Measurements from ENCODE around the gene HOXC10. TPM values are rescaled to one million over a fixed set of nuclear protein-coding genes. Genes with fewer than 3 reads are reported as not detected.

Gene HOXC10
- total and polyA plus RNA-seq, 4 donors = 0.18 TPM; not detected in 3

DNA sequence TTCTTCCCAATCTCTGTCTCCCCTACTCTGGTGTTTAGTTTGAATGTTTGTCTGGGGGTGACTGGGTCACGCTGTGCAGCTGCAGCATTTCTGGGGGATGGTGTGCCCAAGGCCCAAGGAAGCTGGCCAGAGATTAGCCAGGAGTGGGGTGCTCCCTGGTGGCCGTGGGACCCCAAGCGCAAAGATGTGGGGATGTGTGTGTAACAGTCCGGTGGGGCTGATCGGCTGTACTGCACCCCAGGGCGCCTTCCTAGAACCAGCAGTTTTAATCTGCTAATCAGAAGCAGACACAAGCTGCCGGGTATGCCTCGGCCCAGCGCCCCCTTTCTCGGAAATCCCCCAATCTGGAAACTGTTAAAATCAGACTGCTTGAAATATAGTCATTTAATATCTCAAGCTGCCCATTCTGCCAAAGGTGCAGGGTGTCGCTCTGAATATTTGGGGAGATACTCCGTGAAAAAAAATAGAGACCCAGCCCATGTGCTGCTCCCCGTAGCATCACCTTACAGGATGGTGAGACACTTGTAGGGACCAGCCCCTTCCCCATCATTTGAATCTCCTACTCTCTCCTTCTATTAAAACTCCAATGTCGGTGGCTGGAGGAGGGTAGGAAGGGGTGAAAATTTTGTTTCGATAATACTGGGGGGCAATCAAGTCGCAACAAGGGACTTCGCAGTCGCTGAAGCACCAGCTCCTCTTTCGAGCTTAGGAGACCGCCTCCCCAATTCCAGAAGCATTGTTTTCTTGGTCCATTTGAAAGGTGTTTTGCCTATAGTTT, 19.3 kb downstream of the HOXC10 start:
- no peak for ATAC-seq (ENCODE audit: insufficient read depth, low FRiP score)
- peaks cover 0 to 3% (median 0%) of the 10 kb centered on the region in 4 donors for H3K9me3 ChIP-seq (ENCODE audit: control insufficient read depth in 4 of 4, insufficient read depth in 3 of 4, low read length in 3 of 4)
- H3K27me3 ChIP-seq (ENCODE audit: control insufficient read depth in 3 of 3, insufficient read depth in 3 of 3, low read length in 2 of 3) = peaks cover 5 to 95% (median 77%) of the 10 kb centered on the region in 3 donors
- no peak for DNase-seq
- TF ChIP-seq, protein P1, sequence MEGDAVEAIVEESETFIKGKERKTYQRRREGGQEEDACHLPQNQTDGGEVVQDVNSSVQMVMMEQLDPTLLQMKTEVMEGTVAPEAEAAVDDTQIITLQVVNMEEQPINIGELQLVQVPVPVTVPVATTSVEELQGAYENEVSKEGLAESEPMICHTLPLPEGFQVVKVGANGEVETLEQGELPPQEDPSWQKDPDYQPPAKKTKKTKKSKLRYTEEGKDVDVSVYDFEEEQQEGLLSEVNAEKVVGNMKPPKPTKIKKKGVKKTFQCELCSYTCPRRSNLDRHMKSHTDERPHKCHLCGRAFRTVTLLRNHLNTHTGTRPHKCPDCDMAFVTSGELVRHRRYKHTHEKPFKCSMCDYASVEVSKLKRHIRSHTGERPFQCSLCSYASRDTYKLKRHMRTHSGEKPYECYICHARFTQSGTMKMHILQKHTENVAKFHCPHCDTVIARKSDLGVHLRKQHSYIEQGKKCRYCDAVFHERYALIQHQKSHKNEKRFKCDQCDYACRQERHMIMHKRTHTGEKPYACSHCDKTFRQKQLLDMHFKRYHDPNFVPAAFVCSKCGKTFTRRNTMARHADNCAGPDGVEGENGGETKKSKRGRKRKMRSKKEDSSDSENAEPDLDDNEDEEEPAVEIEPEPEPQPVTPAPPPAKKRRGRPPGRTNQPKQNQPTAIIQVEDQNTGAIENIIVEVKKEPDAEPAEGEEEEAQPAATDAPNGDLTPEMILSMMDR (IDR thresholded peaks at IDR 0.05; ENCODE audit: control extremely low read depth, extremely low read depth) = no peak
- 25 to 26% methylated on average over 20 of the region's 20 CpGs for WGBS, 2 donors
- H3K36me3 ChIP-seq (ENCODE audit: control insufficient read depth in 4 of 4, insufficient read depth in 4 of 4, low read length in 4 of 4) = no peaks in the 10 kb centered on the region
- no peak overlapping the region for H3K9ac ChIP-seq (ENCODE audit: insufficient read depth in 1 of 2, low read length in 2 of 2)
- no peak overlapping the region for H3K4me3 ChIP-seq
- peaks cover 0 to 26% (median 3%) of the 10 kb centered on the region in 5 donors for H3K4me1 ChIP-seq (ENCODE audit: control insufficient read depth in 5 of 5, insufficient read depth in 5 of 5, low read length in 5 of 5)
- no peak overlapping the region for H3K27ac ChIP-seq (ENCODE audit: low read depth in 1 of 2, low read length in 1 of 2)

DNA sequence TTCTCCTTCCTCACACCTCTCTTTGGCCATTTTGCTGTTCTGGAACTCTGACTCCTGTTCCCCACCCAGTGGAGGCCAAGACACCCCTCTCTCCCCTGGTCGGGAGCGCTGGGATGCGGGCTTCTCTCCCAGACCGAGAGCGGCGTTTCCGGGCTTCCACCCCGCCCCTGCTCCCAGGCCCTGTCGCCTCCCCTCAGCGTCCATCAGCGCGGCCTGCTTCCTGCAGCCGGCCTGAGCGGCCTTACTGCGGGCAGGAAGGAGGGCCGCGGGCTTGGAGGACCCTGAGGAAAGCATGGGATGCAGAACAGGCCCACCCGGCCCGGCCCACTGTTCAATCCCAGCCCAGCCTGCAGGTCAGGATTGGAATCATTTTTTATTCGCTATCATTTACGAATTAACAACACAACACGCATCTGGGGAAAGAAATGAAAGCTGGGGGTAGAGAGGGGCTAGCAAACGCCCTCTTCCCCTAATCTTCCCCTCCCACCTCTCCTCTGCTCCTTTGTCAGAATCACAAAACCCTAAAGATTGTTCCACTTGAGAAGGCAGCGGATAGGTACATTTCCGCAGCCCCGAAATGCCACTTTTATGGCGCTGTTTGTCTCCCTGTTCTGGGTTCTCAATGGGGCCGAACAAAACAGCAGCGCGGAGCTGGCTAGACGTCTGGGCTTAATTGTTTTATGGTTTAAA, 20.0 kb downstream of the HOXC10 start:
- H3K9me3 ChIP-seq (ENCODE audit: control insufficient read depth in 4 of 4, insufficient read depth in 3 of 4, low read length in 3 of 4) = peaks cover 0 to 3% (median 0%) of the 10 kb centered on the region in 4 donors
- H3K27me3 ChIP-seq (ENCODE audit: control insufficient read depth in 3 of 3, insufficient read depth in 3 of 3, low read length in 2 of 3) = peaks cover 9 to 95% (median 77%) of the 10 kb centered on the region in 3 donors
- DNase-seq = peak in 1 of 3 donors; percentile 37
- H3K9ac ChIP-seq (ENCODE audit: insufficient read depth in 1 of 2, low read length in 2 of 2) = no peak overlapping the region
- WGBS, 2 donors = 16 to 18% methylated on average over 31 of the region's 31 CpGs
- no peaks in the 10 kb centered on the region for H3K36me3 ChIP-seq (ENCODE audit: control insufficient read depth in 4 of 4, insufficient read depth in 4 of 4, low read length in 4 of 4)
- no peak overlapping the region for H3K27ac ChIP-seq (ENCODE audit: low read depth in 1 of 2, low read length in 1 of 2)
- H3K4me1 ChIP-seq (ENCODE audit: control insufficient read depth in 5 of 5, insufficient read depth in 5 of 5, low read length in 5 of 5) = peaks cover 0 to 27% (median 3%) of the 10 kb centered on the region in 5 donors
- TF ChIP-seq, protein P1 (IDR thresholded peaks at IDR 0.05; ENCODE audit: control extremely low read depth, extremely low read depth) = no peak
- ATAC-seq (ENCODE audit: insufficient read depth, low FRiP score) = no peak
- no peak overlapping the region for H3K4me3 ChIP-seq

DNA sequence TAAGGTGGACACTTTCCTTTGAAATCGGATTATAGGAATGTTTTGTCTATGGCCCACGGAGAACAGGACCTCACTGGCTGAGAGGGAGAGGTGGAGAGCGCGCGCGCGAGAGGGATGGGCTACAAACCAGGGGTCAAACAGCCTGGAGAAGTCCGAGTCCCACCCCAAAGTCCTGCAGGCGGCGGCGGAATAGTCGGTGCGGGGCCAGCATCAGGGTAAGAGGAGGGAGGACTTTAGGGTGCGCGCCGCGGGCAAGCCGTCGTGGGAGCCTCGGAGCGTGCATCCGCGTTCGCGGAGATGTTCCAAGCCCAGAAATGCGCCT, 20.5 kb downstream of the HOXC10 start:
- H3K4me3 ChIP-seq = no peak overlapping the region
- no peak overlapping the region for H3K9ac ChIP-seq (ENCODE audit: insufficient read depth in 1 of 2, low read length in 2 of 2)
- H3K9me3 ChIP-seq (ENCODE audit: control insufficient read depth in 4 of 4, insufficient read depth in 3 of 4, low read length in 3 of 4) = peaks cover 0 to 3% (median 0%) of the 10 kb centered on the region in 4 donors
- DNase-seq = no peak
- peaks cover 9 to 96% (median 81%) of the 10 kb centered on the region in 3 donors for H3K27me3 ChIP-seq (ENCODE audit: control insufficient read depth in 3 of 3, insufficient read depth in 3 of 3, low read length in 2 of 3)
- WGBS, 2 donors = 3 to 7% methylated on average over 26 of the region's 26 CpGs
- TF ChIP-seq, protein P1 (IDR thresholded peaks at IDR 0.05; ENCODE audit: control extremely low read depth, extremely low read depth) = no peak
- H3K4me1 ChIP-seq (ENCODE audit: control insufficient read depth in 5 of 5, insufficient read depth in 5 of 5, low read length in 5 of 5) = peaks cover 0 to 22% (median 3%) of the 10 kb centered on the region in 5 donors
- H3K36me3 ChIP-seq (ENCODE audit: control insufficient read depth in 4 of 4, insufficient read depth in 4 of 4, low read length in 4 of 4) = no peaks in the 10 kb centered on the region
- no peak for ATAC-seq (ENCODE audit: insufficient read depth, low FRiP score)
- H3K27ac ChIP-seq (ENCODE audit: low read depth in 1 of 2, low read length in 1 of 2) = no peak overlapping the region

All from lung (tissue), 12 donors.